Measurements from ENCODE around the gene IRAK2. TPM values are rescaled to one million over a fixed set of nuclear protein-coding genes. Genes with fewer than 3 reads are reported as not detected.
"Not testable (repeated sequence)": the region's sequence is repeated elsewhere in the genome, so short reads cannot be mapped to it uniquely, and the experiment has no call there.

IRAK2 gene
- total and polyA plus RNA-seq, 2 experiments from 2014 or later: 1.1 to 2.1 TPM

DNA sequence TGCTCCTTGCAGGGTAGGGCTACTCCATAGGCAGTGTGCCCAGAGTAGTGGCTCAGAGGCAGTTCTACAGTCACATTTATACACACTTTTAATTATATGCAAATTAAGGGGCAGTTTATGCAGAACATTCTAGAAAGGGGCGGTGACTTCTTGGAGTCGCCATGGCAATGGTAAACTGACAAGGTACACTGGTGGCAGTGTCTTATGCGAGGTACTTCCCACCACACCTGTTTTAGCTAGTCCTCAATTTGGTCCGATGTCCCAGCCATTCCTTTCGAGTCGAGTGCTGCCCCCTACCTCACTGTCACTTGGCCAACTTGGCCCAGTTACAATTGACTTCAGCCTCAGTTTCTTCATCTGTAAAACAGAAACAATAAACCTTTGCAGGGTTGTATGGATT is 3.8 kb upstream of the IRAK2 start:
- no peaks in the 10 kb centered on the region for H3K9me2 ChIP-seq (ENCODE audit: insufficient read depth)
- in situ Hi-C loops (cut with MboI): no loop called here
- DNase-seq: no peak
- no peaks in the 10 kb centered on the region for H3K79me2 ChIP-seq (ENCODE audit: insufficient read depth)
- no peak overlapping the region for H3K4me2 ChIP-seq (ENCODE audit: unreplicated experiment)
- H3K9me3 ChIP-seq (ENCODE audit: low read depth): no peaks in the 10 kb centered on the region
- H3K4me1 ChIP-seq (ENCODE audit: insufficient read depth): peaks cover 8% of the 10 kb centered on the region
- H3K36me3 ChIP-seq (ENCODE audit: low read depth): no peaks in the 10 kb centered on the region
- H3K27ac ChIP-seq: no peak overlapping the region
- no peaks in the 10 kb centered on the region for H4K20me1 ChIP-seq (ENCODE audit: insufficient read depth)
- H3K4me3 ChIP-seq: no peak overlapping the region
- 84 to 86% methylated on average over 6 of the region's 6 CpGs for WGBS, 2 experiments (ENCODE audit: low coverage in 1 of 2, low lambda C conversion rate in 2 of 2, missing lambda C conversion rate in 2 of 2)
- no peak for TF ChIP-seq EZH2phosphoT487 (IDR thresholded peaks at IDR 0.05; ENCODE audit: insufficient read depth, low read depth)
- TF ChIP-seq EZH2 (IDR thresholded peaks at IDR 0.05; ENCODE audit: insufficient read depth, poor library complexity, severe bottlenecking): no peak
- H3K27me3 ChIP-seq (replicated peaks; ENCODE audit: insufficient read depth): no peaks in the 10 kb centered on the region
- H3F3A ChIP-seq (ENCODE audit: insufficient read depth): peaks cover 18% of the 10 kb centered on the region; the same call in 1 of the 2 replicates
- no peak overlapping the region for H3K9ac ChIP-seq
- no peak overlapping the region for H2AFZ ChIP-seq

DNA sequence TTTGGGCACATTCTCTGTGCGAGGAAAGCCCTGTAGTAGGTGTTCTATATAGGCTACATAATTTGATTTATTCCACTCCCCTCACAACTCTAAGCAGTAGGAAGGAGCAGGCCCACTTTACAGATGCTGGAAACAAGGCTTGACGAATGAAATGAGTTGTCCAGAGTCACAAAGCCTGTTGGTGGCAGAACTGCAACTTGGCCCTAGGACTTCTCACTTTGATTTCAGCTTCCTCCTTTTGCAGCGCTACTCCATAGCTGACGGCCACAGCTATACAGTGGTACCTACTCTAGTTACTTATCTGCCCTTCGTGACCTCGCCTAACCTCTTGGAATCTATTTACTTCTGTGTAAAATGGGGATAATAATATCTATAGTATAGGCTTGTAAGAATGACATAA is 2.5 kb upstream of the IRAK2 start:
- Histone ChIP-seq H4K20me1 (ENCODE audit: insufficient read depth) (no peaks in the 10 kb centered on the region), H3K9ac (no peak overlapping the region), H3K4me2 (ENCODE audit: unreplicated experiment) (no peak overlapping the region), H3K36me3 (ENCODE audit: low read depth) (no peaks in the 10 kb centered on the region), H3K79me2 (ENCODE audit: insufficient read depth) (no peaks in the 10 kb centered on the region), H3K9me3 (ENCODE audit: low read depth) (no peaks in the 10 kb centered on the region), H2AFZ (no peak overlapping the region), H3K4me3 (no peak overlapping the region), H3K27ac (no peak overlapping the region), H3K9me2 (ENCODE audit: insufficient read depth) (no peaks in the 10 kb centered on the region), H3K4me1 (ENCODE audit: insufficient read depth) (peaks cover 8% of the 10 kb centered on the region), H3F3A (ENCODE audit: insufficient read depth) (peaks cover 18% of the 10 kb centered on the region; the same call in 1 of the 2 replicates), H3K27me3 (replicated peaks; ENCODE audit: insufficient read depth) (no peaks in the 10 kb centered on the region)
- no peak for TF ChIP-seq EZH2 (IDR thresholded peaks at IDR 0.05; ENCODE audit: insufficient read depth, poor library complexity, severe bottlenecking)
- TF ChIP-seq EZH2phosphoT487 (IDR thresholded peaks at IDR 0.05; ENCODE audit: insufficient read depth, low read depth): no peak
- DNase-seq: no peak
- WGBS, 2 experiments (ENCODE audit: low coverage in 1 of 2, low lambda C conversion rate in 2 of 2, missing lambda C conversion rate in 2 of 2): 94 to 99% methylated on average over 6 of the region's 6 CpGs
- in situ Hi-C loops (cut with MboI): no loop called here

DNA sequence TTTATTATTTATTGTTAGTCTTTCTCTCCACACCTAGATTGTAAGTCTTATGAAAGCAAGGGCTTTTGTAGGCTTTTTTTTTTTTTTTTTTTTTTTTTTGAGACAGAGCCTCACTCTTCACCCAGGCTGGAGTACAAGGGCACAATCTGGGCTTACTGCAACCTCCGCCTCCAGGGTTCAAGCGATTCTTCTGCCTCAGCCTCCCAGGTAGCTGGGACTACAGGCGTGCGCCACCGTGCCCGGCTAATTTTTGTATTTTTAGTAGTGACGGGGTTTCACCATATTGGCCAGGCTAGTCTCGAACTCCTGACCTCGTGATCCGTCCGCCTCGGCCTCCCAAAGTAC is 546 bp upstream of the IRAK2 start:
- WGBS, 2 experiments (ENCODE audit: low coverage in 1 of 2, low lambda C conversion rate in 2 of 2, missing lambda C conversion rate in 2 of 2): 56 to 61% methylated on average over 12 of the region's 12 CpGs
- H4K20me1 ChIP-seq (ENCODE audit: insufficient read depth); H3K27me3 ChIP-seq (replicated peaks; ENCODE audit: insufficient read depth); H3K27ac ChIP-seq; H3K9me2 ChIP-seq (ENCODE audit: insufficient read depth); H3K36me3 ChIP-seq (ENCODE audit: low read depth); DNase-seq; H3K79me2 ChIP-seq (ENCODE audit: insufficient read depth); in situ Hi-C loops (cut with MboI); H3K9me3 ChIP-seq (ENCODE audit: low read depth); H3K4me1 ChIP-seq (ENCODE audit: insufficient read depth): not testable (repeated sequence)
- Histone ChIP-seq H3K9ac (peak overlapping the region; percentile 81), H3K4me2 (ENCODE audit: unreplicated experiment) (peak overlapping the region; percentile 90), H2AFZ (peak overlapping the region; percentile 98), H3K4me3 (peak overlapping the region; percentile 88), H3F3A (ENCODE audit: insufficient read depth) (peaks cover 15% of the 10 kb centered on the region; the same call in 1 of the 2 replicates)

DNA sequence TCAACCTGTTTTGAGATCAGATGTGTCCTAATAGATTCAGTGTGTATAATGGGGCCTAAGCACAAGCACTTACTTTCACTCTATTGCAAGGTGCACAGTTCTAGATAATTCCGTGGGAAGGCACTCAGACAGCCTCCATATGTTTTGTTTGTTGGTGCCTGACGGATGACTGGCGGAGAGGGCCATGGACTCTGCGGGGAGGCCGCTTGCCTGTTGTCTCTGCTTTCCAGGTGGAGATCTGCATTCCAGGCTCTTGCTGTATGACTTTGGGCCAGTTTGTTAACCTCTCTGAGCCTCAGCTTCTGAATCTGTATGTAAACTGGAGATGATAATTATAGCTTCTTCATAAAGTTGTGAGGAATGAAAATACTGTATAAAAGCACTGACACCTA is 1.5 kb downstream of the IRAK2 start:
- in situ Hi-C loops (cut with MboI): no loop called here
- no peak for DNase-seq
- Histone ChIP-seq H3K27me3 (replicated peaks; ENCODE audit: insufficient read depth) (no peaks in the 10 kb centered on the region), H3K27ac (no peak overlapping the region), H3K9me3 (ENCODE audit: low read depth) (no peaks in the 10 kb centered on the region), H3K4me3 (no peak overlapping the region), H3K4me2 (ENCODE audit: unreplicated experiment) (no peak overlapping the region), H3F3A (ENCODE audit: insufficient read depth) (no peaks in the 10 kb centered on the region), H3K79me2 (ENCODE audit: insufficient read depth) (no peaks in the 10 kb centered on the region), H3K9me2 (ENCODE audit: insufficient read depth) (no peaks in the 10 kb centered on the region), H2AFZ (no peak overlapping the region), H3K36me3 (ENCODE audit: low read depth) (no peaks in the 10 kb centered on the region), H4K20me1 (ENCODE audit: insufficient read depth) (no peaks in the 10 kb centered on the region), H3K9ac (no peak overlapping the region), H3K4me1 (ENCODE audit: insufficient read depth) (no peaks in the 10 kb centered on the region)
- WGBS, 2 experiments (ENCODE audit: low coverage in 1 of 2, low lambda C conversion rate in 2 of 2, missing lambda C conversion rate in 2 of 2): 91 to 96% methylated on average over 5 of the region's 5 CpGs
- TF ChIP-seq EZH2phosphoT487 (IDR thresholded peaks at IDR 0.05; ENCODE audit: insufficient read depth, low read depth) (no peak), EZH2 (IDR thresholded peaks at IDR 0.05; ENCODE audit: insufficient read depth, poor library complexity, severe bottlenecking) (no peak)

DNA sequence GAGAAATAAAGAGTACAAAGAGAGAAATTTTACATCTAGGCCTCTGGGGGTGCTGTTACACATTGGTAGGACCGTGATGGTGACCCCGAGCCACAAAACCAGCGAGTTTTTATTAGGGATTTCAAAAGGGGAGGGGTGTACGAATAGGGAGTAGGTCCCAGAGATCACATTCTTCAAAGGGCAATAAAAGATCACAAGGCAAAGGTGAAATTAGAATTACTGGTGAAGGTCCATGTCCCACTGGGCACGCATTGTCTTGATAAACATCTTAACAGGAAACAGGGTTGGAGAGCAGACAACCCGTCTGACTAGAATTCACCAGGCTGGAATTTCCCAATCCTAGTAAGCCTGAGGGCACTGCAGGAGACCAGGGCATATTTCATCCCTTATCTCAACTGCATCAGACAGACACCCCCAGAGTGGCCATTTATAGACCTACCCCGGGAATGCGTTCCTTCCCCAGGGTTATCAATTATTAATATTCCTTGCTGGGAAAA is 4.3 kb downstream of the IRAK2 start:
- H3K79me2 ChIP-seq (ENCODE audit: insufficient read depth): no peaks in the 10 kb centered on the region
- 75 to 78% methylated on average over 8 of the region's 8 CpGs for whole genome bisulfite sequencing, 2 experiments (ENCODE audit: low coverage in 1 of 2, low lambda C conversion rate in 2 of 2, missing lambda C conversion rate in 2 of 2)

More for the DNA sequence above, 4.3 kb downstream of the IRAK2 start:
- H3K36me3 ChIP-seq (ENCODE audit: low read depth): no peaks in the 10 kb centered on the region
- H3K4me1 ChIP-seq (ENCODE audit: insufficient read depth): peaks cover 9% of the 10 kb centered on the region
- H3K9me2 ChIP-seq (ENCODE audit: insufficient read depth): no peaks in the 10 kb centered on the region
- H3K27ac ChIP-seq: no peak overlapping the region
- peaks cover 9% of the 10 kb centered on the region for H3F3A ChIP-seq (ENCODE audit: insufficient read depth)
- no peak overlapping the region for H3K9ac ChIP-seq
- no peak overlapping the region for H3K4me2 ChIP-seq (ENCODE audit: unreplicated experiment)
- TF ChIP-seq EZH2phosphoT487 (IDR thresholded peaks at IDR 0.05; ENCODE audit: insufficient read depth, low read depth): no peak
- TF ChIP-seq EZH2 (IDR thresholded peaks at IDR 0.05; ENCODE audit: insufficient read depth, poor library complexity, severe bottlenecking): no peak
- no peak overlapping the region for H3K4me3 ChIP-seq
- no peaks in the 10 kb centered on the region for H4K20me1 ChIP-seq (ENCODE audit: insufficient read depth)
- no peaks in the 10 kb centered on the region for H3K9me3 ChIP-seq (ENCODE audit: low read depth)
- in situ Hi-C loops (cut with MboI): no loop called here
- no peaks in the 10 kb centered on the region for H3K27me3 ChIP-seq (replicated peaks; ENCODE audit: insufficient read depth)
- no peak overlapping the region for H2AFZ ChIP-seq
- DNase-seq: no peak
